Naive B cell (primary cell): Measurements from ENCODE around the gene LPP. TPM values are rescaled to one million over a fixed set of nuclear protein-coding genes. Genes with fewer than 3 reads are reported as not detected.

Experiments used
- ATAC-seq, 2 donors: fragments of 150-1000 bp; cut with Tn5 transposase; 2 replicates each; pipeline ENCODE4 v1.10.0; 2021; ENCODE audit warnings: low read depth in 2 of 2, mild to moderate bottlenecking in 2 of 2, moderate library complexity in 2 of 2
- DNase-seq: peaks from one replicate; pipeline ENCODE4 v3.0.0; 2022
- H3K27ac Mint-ChIP-seq, 6 donors: one replicate each; pipeline ENCODE4 v1.8.0; 2020 to 2022; ENCODE audit warnings: mild to moderate bottlenecking in 6 of 6, mixed read lengths in 6 of 6, moderate library complexity in 5 of 6, inconsistent platforms in 2 of 6
- H3K27me3 Mint-ChIP-seq, 3 donors: one replicate each; pipeline ENCODE4 v1.8.0; 2021 to 2022; ENCODE audit warnings: mixed read lengths in 3 of 3, mild to moderate bottlenecking in 1 of 3
- H3K36me3 Mint-ChIP-seq, 2 donors: one replicate each; pipeline ENCODE4 v1.8.0; 2020 to 2022; ENCODE audit warnings: mixed read lengths in 2 of 2, inconsistent platforms in 1 of 2, mild to moderate bottlenecking in 1 of 2
- H3K4me1 Mint-ChIP-seq, 3 donors: one replicate each; pipeline ENCODE4 v1.8.0; 2020 to 2022; ENCODE audit warnings: mixed read lengths in 3 of 3, inconsistent platforms in 1 of 3, mild to moderate bottlenecking in 1 of 3, moderate library complexity in 1 of 3
- H3K4me3 Mint-ChIP-seq, 8 donors: one replicate each; pipeline ENCODE4 v1.8.0; 2020 to 2022; ENCODE audit warnings: mild to moderate bottlenecking in 8 of 8, mixed read lengths in 8 of 8, moderate library complexity in 8 of 8, inconsistent platforms in 2 of 8
- H3K9me3 Mint-ChIP-seq, 7 donors: one replicate each; pipeline ENCODE4 v1.8.0; 2020 to 2022; ENCODE audit warnings: mixed read lengths in 7 of 7, mild to moderate bottlenecking in 5 of 7, inconsistent platforms in 2 of 7, moderate library complexity in 1 of 7
- polyA plus RNA-seq, 6 donors: library from polyadenylated mRNA; unstranded; fragments of 300-500 nt; fragmentation: Illumina TruSeq; gene quantifications; one replicate each; pipeline ENCODE4 v1.2.3, GENCODE V29; 2021; ENCODE audit warnings: low read depth in 6 of 6

Gene LPP
- polyA plus RNA-seq, 6 donors from 2014 or later, result 9.6 to 58.6 (median 25.4) TPM

GRCh38 chr3:188721990-188722389 is 568.0 kb downstream of the LPP start:
- H3K27ac Mint-ChIP-seq, result no peak overlapping the region

GRCh38 chr3:188722963-188723362 is 569.0 kb downstream of the LPP start:
- no peak overlapping the region for H3K27ac Mint-ChIP-seq
- H3K36me3 Mint-ChIP-seq, result no peaks in the 10 kb centered on the region
- no peak overlapping the region for H3K4me3 Mint-ChIP-seq

More at GRCh38 chr3:188721990-188722389, 568.0 kb downstream of the LPP start:
- Mint-ChIP-seq H3K36me3 (no peaks in the 10 kb centered on the region), H3K4me1 (peaks cover 0 to 14% (median 2%) of the 10 kb centered on the region in 3 donors), H3K4me3 (no peak overlapping the region), H3K9me3 (no peaks in the 10 kb centered on the region), H3K27me3 (no peaks in the 10 kb centered on the region)
- no peak for ATAC-seq
- no peak for DNase-seq

DNA sequence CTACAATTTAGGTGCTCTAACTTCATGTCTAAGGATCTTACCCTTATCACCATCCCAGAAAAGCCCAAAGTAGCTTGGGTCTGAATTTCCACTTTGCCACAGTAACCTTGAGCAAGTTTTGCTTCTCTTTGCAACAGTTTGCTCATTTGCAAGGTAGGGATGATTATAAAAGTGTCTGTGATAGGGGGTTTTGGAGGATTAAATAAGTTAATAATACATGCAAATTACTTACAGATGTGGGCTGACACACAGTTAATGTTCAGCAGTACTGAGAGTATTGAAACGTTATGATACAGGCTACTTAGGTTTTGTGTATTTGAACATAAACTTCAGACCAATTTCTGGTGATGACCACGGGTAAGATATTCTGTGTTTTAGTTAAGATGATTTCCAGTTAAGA is 573.1 kb downstream of the LPP start:
- Mint-ChIP-seq H3K9me3 (no peaks in the 10 kb centered on the region), H3K4me1 (peaks cover 22 to 42% (median 24%) of the 10 kb centered on the region in 3 donors), H3K4me3 (no peak overlapping the region), H3K27me3 (no peaks in the 10 kb centered on the region), H3K36me3 (no peaks in the 10 kb centered on the region), H3K27ac (no peak overlapping the region)
- ATAC-seq, result no peak
- no peak for DNase-seq

More at GRCh38 chr3:188722963-188723362, 569.0 kb downstream of the LPP start:
- Mint-ChIP-seq H3K9me3 (no peaks in the 10 kb centered on the region), H3K27me3 (no peaks in the 10 kb centered on the region), H3K4me1 (peaks cover 3 to 17% (median 4%) of the 10 kb centered on the region in 3 donors)
- ATAC-seq, result no peak
- no peak for DNase-seq

GRCh38 chr3:188728371-188728896 is 574.5 kb downstream of the LPP start:
- H3K9me3 Mint-ChIP-seq, result no peaks in the 10 kb centered on the region
- ATAC-seq (no peak), DNase-seq (no peak)
- H3K27me3 Mint-ChIP-seq, result no peaks in the 10 kb centered on the region
- H3K4me3 Mint-ChIP-seq, result peak overlapping the region in 3 of 8 donors; percentile 32 to 68 (median 51)
- H3K27ac Mint-ChIP-seq, result peak overlapping the region; percentile 13 to 92 (median 20)
- H3K4me1 Mint-ChIP-seq, result peaks cover 22 to 42% (median 24%) of the 10 kb centered on the region in 3 donors
- no peaks in the 10 kb centered on the region for H3K36me3 Mint-ChIP-seq

DNA sequence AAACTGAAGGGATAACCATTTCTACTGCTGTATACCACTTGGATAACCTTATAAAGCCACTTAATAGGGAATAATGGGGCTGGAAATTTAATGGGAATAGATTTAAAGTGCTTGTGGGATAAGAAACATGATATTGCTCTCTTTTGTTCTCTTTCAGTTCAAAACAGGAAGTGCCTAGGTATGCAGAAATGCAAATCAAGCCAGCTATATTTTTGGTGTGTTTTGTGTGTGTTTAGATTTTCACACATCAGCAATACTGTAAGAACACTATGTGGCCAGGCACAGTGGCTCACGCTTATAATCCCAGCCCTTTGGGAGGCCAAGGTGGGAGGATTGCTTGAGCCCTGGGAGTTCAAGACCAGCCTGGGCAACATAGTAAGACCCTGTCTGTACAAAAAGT is 575.5 kb downstream of the LPP start:
- Mint-ChIP-seq H3K27ac (peak overlapping the region in 5 of 6 donors; percentile 3 to 92 (median 59)), H3K36me3 (no peaks in the 10 kb centered on the region), H3K4me3 (peak overlapping the region in 7 of 8 donors; percentile 32 to 74 (median 63)), H3K9me3 (no peaks in the 10 kb centered on the region), H3K27me3 (no peaks in the 10 kb centered on the region), H3K4me1 (peaks cover 22 to 42% (median 24%) of the 10 kb centered on the region in 3 donors)
- no peak for DNase-seq
- peak in 1 of 2 donors; percentile 33 for ATAC-seq

DNA sequence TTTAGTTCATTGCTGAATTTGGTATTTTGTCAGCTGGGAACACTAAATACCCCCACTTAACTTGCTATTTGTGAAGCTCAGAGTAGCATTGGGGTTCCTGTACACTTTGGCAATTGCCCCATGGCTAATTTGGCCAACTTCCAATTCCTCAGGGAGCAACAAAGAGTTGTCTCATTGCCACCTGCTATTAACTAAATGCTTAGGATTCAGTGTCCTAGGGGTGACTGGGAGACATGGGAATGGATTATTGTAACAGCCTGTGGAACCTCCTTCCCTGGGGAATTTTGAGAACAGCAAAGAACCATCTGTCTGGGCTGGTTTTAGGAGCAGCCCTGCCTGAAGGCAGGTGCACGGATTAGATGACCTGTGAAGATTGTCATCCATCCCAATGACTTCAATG is 580.4 kb downstream of the LPP start:
- no peak overlapping the region for H3K4me3 Mint-ChIP-seq
- no peaks in the 10 kb centered on the region for H3K9me3 Mint-ChIP-seq
- H3K36me3 Mint-ChIP-seq, result no peaks in the 10 kb centered on the region
- ATAC-seq, result no peak
- no peaks in the 10 kb centered on the region for H3K27me3 Mint-ChIP-seq
- no peak overlapping the region for H3K27ac Mint-ChIP-seq
- peaks cover 7 to 16% (median 7%) of the 10 kb centered on the region in 3 donors for H3K4me1 Mint-ChIP-seq
- no peak for DNase-seq

DNA sequence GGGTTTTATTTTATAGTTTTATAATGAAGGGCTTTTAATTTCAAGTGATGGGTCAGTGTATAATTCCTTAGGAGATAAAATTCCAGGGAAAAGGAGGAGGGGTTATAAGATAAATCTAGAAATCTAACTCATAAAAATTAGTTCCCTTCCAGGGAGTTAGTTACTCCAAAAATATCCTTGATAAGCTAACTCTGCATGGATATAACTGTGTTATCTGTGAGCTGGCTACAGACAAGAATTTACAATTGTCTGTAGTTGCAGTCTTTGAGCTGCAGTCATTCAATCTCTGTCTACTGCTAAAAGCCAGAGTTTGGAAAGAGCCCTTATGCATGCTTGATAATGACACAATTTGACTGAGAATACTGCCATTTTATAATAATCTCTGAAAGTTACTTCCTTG is 585.6 kb downstream of the LPP start:
- Mint-ChIP-seq H3K4me1 (peaks cover 0 to 6% (median 0%) of the 10 kb centered on the region in 3 donors), H3K9me3 (no peaks in the 10 kb centered on the region), H3K27ac (no peak overlapping the region), H3K4me3 (no peak overlapping the region), H3K36me3 (no peaks in the 10 kb centered on the region), H3K27me3 (no peaks in the 10 kb centered on the region)
- ATAC-seq (no peak), DNase-seq (no peak)

DNA sequence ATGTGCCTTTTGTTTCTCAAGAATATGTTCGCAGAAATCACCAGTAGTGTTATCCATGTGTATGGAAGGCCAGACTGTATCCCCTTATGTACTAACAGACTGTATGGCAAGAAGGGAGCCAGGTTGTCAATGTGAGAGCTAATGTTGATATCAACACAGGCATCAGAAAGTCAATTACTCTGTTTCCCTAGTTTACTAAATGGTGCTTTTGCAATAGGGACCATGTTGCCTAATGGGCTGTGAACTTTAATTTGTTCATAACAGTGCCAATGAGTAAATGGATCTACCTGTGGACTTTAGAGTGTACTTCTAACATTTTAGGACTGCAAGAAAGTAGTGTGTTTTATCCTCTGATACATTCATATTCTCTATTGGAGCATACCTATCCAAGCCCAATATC is 586.1 kb downstream of the LPP start:
- H3K36me3 Mint-ChIP-seq, result no peaks in the 10 kb centered on the region
- no peak overlapping the region for H3K4me3 Mint-ChIP-seq
- DNase-seq (no peak), ATAC-seq (no peak)
- H3K4me1 Mint-ChIP-seq, result peaks cover 0 to 6% (median 0%) of the 10 kb centered on the region in 3 donors
- no peak overlapping the region for H3K27ac Mint-ChIP-seq
- H3K9me3 Mint-ChIP-seq, result no peaks in the 10 kb centered on the region
- no peaks in the 10 kb centered on the region for H3K27me3 Mint-ChIP-seq

DNA sequence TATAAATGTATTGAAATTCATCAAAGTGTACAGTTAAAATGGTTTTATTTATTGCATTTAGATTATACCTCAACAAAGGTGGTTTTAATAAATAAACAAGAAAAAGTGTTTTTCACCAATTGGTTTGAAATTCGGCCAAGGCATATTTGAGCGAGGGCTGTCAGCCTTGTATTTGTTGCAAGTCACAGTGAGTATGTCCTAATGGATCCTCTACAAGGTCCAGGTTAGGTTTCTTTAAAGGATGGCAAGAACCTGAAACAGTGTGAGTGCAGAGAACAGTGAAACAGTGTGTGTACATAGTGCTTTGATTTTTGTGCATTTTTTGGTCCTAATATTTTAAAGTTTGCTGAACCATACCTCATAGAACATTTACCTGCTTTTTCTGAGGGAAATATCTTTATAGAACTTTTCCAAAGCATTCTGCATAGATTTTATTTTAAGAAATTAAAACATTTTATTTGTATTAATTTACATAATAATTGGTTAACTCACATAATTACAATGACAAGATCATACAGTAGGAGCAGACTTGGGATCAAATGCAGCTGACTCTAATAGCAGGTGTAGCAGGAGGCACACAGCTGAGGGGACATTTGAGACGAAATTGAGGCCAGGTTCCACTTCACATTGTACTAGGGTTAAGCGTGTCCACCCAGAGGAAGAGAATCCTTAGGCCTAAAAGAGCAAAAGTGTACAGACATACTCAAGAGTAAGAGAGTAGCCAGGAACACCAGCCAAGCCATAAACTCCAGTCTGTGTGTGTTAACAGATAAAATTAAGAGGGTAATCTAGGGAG is 589.0 kb downstream of the LPP start:
- no peak overlapping the region for H3K27ac Mint-ChIP-seq
- H3K9me3 Mint-ChIP-seq, result no peaks in the 10 kb centered on the region
- no peaks in the 10 kb centered on the region for H3K27me3 Mint-ChIP-seq
- H3K4me1 Mint-ChIP-seq, result peaks cover 0 to 2% (median 0%) of the 10 kb centered on the region in 3 donors
- H3K4me3 Mint-ChIP-seq, result no peak overlapping the region
- ATAC-seq (no peak), DNase-seq (no peak)
- no peaks in the 10 kb centered on the region for H3K36me3 Mint-ChIP-seq

DNA sequence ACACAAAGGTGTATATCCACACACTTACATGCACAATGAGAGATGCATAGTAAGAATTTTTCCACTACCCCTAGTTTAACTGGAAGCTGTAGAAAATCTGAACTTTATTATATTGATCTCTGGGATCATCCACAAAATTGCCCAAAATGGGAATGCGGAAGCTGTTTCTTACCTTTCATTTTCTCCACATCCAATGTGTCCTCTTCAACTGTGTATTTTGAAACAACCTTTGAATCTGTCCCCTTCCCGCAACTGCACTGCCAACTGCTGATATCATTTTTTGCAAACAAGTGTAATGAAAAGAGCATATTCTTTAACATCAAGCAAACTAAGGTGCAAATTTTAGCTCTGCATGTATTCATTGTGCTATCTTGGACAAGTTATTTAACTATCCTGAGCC is 590.2 kb downstream of the LPP start:
- Mint-ChIP-seq H3K4me1 (no peaks in the 10 kb centered on the region), H3K4me3 (no peak overlapping the region), H3K9me3 (peaks cover 0 to under 1% (median 0%) of the 10 kb centered on the region in 7 donors), H3K27me3 (no peaks in the 10 kb centered on the region), H3K27ac (peak overlapping the region in 1 of 6 donors; percentile 3), H3K36me3 (no peaks in the 10 kb centered on the region)
- DNase-seq (no peak), ATAC-seq (no peak)

GRCh38 chr3:188745031-188745430 is 591.1 kb downstream of the LPP start:
- no peaks in the 10 kb centered on the region for H3K36me3 Mint-ChIP-seq
- no peak overlapping the region for H3K4me3 Mint-ChIP-seq
- no peaks in the 10 kb centered on the region for H3K4me1 Mint-ChIP-seq
- DNase-seq (no peak), ATAC-seq (no peak)
- peaks cover 0 to 2% (median 0%) of the 10 kb centered on the region in 7 donors for H3K9me3 Mint-ChIP-seq
- no peaks in the 10 kb centered on the region for H3K27me3 Mint-ChIP-seq
- H3K27ac Mint-ChIP-seq, result peak overlapping the region in 2 of 6 donors; percentile 12 to 69

DNA sequence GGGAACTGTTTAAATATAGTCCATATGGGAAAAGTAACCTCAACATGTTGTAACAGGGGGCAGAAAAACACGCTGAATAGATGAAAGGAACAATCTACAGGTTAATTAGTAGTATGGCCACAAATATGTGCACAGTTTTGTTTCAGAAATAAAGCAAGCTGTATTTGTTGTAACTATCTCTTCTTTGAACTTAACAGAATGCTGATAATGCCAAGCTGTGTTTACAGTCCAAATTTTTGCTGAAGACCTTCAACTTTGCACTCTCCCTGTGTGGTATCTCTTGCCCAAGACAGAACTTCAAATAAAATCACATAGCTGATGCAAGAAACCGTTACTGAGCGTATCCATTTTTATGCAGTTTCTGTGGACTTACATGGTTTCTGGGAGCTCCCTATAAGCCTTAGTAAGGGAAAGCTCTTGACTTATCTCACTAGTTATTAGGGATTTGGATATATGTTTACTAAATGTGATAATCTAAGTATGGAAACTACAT is 592.4 kb downstream of the LPP start:
- ATAC-seq, result no peak
- Mint-ChIP-seq H3K36me3 (no peaks in the 10 kb centered on the region), H3K27ac (peak overlapping the region in 1 of 6 donors; percentile 13), H3K4me3 (no peak overlapping the region), H3K4me1 (no peaks in the 10 kb centered on the region), H3K27me3 (no peaks in the 10 kb centered on the region), H3K9me3 (peaks cover 0 to 2% (median 0%) of the 10 kb centered on the region in 7 donors)
- DNase-seq, result no peak

- no peaks in the 10 kb centered on the region for H3K36me3 Mint-ChIP-seq
- peaks cover 0 to 2% (median 0%) of the 10 kb centered on the region in 7 donors for H3K9me3 Mint-ChIP-seq
- H3K4me1 Mint-ChIP-seq, result peaks cover 4 to 7% (median 5%) of the 10 kb centered on the region in 3 donors
- ATAC-seq, result no peak
- DNase-seq, result no peak
- H3K27me3 Mint-ChIP-seq, result no peaks in the 10 kb centered on the region
- no peak overlapping the region for H3K4me3 Mint-ChIP-seq
- H3K27ac Mint-ChIP-seq, result no peak overlapping the region
Observed at GRCh38 chr3:188747489-188747888, 593.5 kb downstream of the LPP start.
